DOHH2 (cell line): ENCODE measurements around the gene THEM4.

ENCODE experiments used
- H3F3A ChIP-seq: fragments of 200-600 bp; sonication (generic), shearing (Covaris generic); 2 replicates; pipeline ENCODE4 v1.6.0; 2016; ENCODE audit warnings: antibody characterized with exemption, mild to moderate bottlenecking; ENCODE audit not compliant: control insufficient read depth, insufficient read depth
- H3K27ac ChIP-seq: fragments of 200-600 bp; sonication (generic); 2 replicates; pipeline ENCODE4 v1.5.1; 2014; ENCODE audit warnings: low read depth, mild to moderate bottlenecking, low read length, moderate library complexity
- H3K27me3 ChIP-seq: fragments of 200-600 bp; sonication (generic); 2 replicates; pipeline ENCODE4 v1.6.1; 2014; ENCODE audit warnings: mild to moderate bottlenecking, low read length, mixed read lengths; ENCODE audit not compliant: control insufficient read depth
- H3K36me3 ChIP-seq: fragments of 200-600 bp; sonication (generic); 2 replicates; pipeline ENCODE4 v1.6.1; 2014; ENCODE audit warnings: mild to moderate bottlenecking, low read length, moderate library complexity, mixed read lengths; ENCODE audit not compliant: control insufficient read depth
- H3K4me1 ChIP-seq: fragments of 200-600 bp; sonication (generic); 2 replicates; pipeline ENCODE4 v1.6.1; 2014; ENCODE audit warnings: mild to moderate bottlenecking, low read length, mixed read lengths; ENCODE audit not compliant: control insufficient read depth
- H3K4me2 ChIP-seq: fragments of 200-600 bp; sonication (generic); 2 replicates; pipeline ENCODE4 v1.6.0; 2014; ENCODE audit warnings: mild to moderate bottlenecking, low read length, moderate library complexity
- H3K4me3 ChIP-seq: fragments of 200-600 bp; sonication (generic); 2 replicates; pipeline ENCODE4 v1.5.1; 2014; ENCODE audit warnings: mild to moderate bottlenecking, low read length, mixed read lengths
- H3K79me2 ChIP-seq: fragments of 200-600 bp; sonication (generic); 2 replicates; pipeline ENCODE4 v1.6.1; 2014; ENCODE audit warnings: mild to moderate bottlenecking, low read length, mixed read lengths; ENCODE audit not compliant: control insufficient read depth
- H3K9me2 ChIP-seq: fragments of 200-600 bp; sonication (generic); replicated peaks from 2 replicates; pipeline ENCODE4 v1.6.1; 2014; ENCODE audit warnings: mild to moderate bottlenecking, low read length, mixed read lengths; ENCODE audit not compliant: control insufficient read depth
- H3K9me3 ChIP-seq: fragments of 200-600 bp; sonication (generic); 2 replicates; pipeline ENCODE4 v1.6.1; 2014; ENCODE audit warnings: antibody characterized with exemption, low read length, mixed read lengths; ENCODE audit not compliant: control insufficient read depth, insufficient read depth
- H4K20me1 ChIP-seq: fragments of 200-600 bp; sonication (generic); 2 replicates; pipeline ENCODE4 v1.6.0; 2014; ENCODE audit warnings: low read depth, mild to moderate bottlenecking, antibody characterized with exemption, low read length, moderate library complexity; ENCODE audit not compliant: control insufficient read depth, insufficient read depth
- EZH2phosphoT487 ChIP-seq: fragments of 200-600 bp; sonication (generic); IDR thresholded peaks from 2 replicates; pipeline ENCODE4 v1.6.1; 2017; ENCODE audit warnings: borderline replicate concordance, mild to moderate bottlenecking, antibody characterized with exemption, low read length, moderate library complexity, mixed read lengths
- TF ChIP-seq, protein P1 (sequence below): fragments of 200-600 bp; sonication (generic); IDR thresholded peaks from one replicate; pipeline ENCODE4 v1.5.1; 2014; ENCODE audit warnings: antibody characterized with exemption, mild to moderate bottlenecking, low read depth, low read length; ENCODE audit not compliant: poor library complexity, severe bottlenecking

THEM4 gene

GRCh38 chr1:151846686-151847237 lies 62.5 kb downstream of the THEM4 start:
- H3K27me3 ChIP-seq: peaks cover 20% of the 10 kb centered on the region
- H3K4me2 ChIP-seq: no peak overlapping the region
- H3K36me3 ChIP-seq: no peaks in the 10 kb centered on the region
- H3K4me1 ChIP-seq: peaks cover 20% of the 10 kb centered on the region
- H3K79me2 ChIP-seq: no peaks in the 10 kb centered on the region
- no peaks in the 10 kb centered on the region for H3K9me3 ChIP-seq
- H3K9me2 ChIP-seq: no peaks in the 10 kb centered on the region
- no peaks in the 10 kb centered on the region for H4K20me1 ChIP-seq
- no peak overlapping the region for H3K4me3 ChIP-seq
- 0 out of 2 replicates have a peak, but pooled peaks cover 3% of the 10 kb centered on the region for H3F3A ChIP-seq
- no peak overlapping the region for H3K27ac ChIP-seq
- TF ChIP-seq, protein P1, sequence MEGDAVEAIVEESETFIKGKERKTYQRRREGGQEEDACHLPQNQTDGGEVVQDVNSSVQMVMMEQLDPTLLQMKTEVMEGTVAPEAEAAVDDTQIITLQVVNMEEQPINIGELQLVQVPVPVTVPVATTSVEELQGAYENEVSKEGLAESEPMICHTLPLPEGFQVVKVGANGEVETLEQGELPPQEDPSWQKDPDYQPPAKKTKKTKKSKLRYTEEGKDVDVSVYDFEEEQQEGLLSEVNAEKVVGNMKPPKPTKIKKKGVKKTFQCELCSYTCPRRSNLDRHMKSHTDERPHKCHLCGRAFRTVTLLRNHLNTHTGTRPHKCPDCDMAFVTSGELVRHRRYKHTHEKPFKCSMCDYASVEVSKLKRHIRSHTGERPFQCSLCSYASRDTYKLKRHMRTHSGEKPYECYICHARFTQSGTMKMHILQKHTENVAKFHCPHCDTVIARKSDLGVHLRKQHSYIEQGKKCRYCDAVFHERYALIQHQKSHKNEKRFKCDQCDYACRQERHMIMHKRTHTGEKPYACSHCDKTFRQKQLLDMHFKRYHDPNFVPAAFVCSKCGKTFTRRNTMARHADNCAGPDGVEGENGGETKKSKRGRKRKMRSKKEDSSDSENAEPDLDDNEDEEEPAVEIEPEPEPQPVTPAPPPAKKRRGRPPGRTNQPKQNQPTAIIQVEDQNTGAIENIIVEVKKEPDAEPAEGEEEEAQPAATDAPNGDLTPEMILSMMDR: no peak
- no peak for TF ChIP-seq EZH2phosphoT487

DNA sequence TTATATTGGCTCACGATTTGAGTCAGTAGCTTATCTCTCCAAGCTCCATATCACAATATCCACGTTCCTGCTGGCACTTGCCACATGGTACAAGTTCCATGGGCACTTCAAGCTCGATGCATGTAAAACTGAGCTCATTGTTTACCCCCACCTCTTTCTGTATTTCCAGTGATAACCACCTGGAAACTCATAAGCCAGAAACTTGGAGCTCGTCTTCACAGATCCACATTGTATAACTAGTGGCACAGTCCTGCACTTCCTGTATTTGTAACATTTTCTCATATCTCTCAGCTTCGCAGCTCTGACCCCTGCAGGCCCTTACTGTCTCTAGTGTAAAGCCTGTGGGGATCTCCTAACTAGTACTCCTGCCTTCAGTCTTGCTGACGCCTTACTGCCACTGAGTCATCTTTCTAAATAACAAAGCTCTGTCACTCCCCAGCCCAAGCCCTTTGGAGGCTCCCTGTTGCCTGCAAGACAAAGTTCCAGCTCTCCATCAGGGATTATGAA lies 63.2 kb downstream of the THEM4 start:
- Histone ChIP-seq H3K9me2 (no peaks in the 10 kb centered on the region), H3K27ac (no peak overlapping the region), H3K4me2 (no peak overlapping the region), H3K27me3 (peaks cover 25% of the 10 kb centered on the region), H3F3A (0 out of 2 replicates have a peak, but pooled peaks cover 6% of the 10 kb centered on the region), H3K79me2 (no peaks in the 10 kb centered on the region), H3K4me1 (peaks cover 20% of the 10 kb centered on the region), H4K20me1 (no peaks in the 10 kb centered on the region), H3K4me3 (no peak overlapping the region), H3K36me3 (no peaks in the 10 kb centered on the region), H3K9me3 (no peaks in the 10 kb centered on the region)
- TF ChIP-seq, protein P1: no peak
- TF ChIP-seq EZH2phosphoT487: no peak

GRCh38 chr1:151843398-151843797 lies 65.9 kb downstream of the THEM4 start:
- no peaks in the 10 kb centered on the region for H4K20me1 ChIP-seq
- peaks cover 31% of the 10 kb centered on the region for H3K4me1 ChIP-seq
- no peaks in the 10 kb centered on the region for H3K79me2 ChIP-seq
- H3K4me3 ChIP-seq: no peak overlapping the region
- no peaks in the 10 kb centered on the region for H3K9me3 ChIP-seq
- peaks cover 39% of the 10 kb centered on the region for H3K27me3 ChIP-seq
- H3F3A ChIP-seq: 0 out of 2 replicates have a peak, but pooled peaks cover 6% of the 10 kb centered on the region
- H3K36me3 ChIP-seq: no peaks in the 10 kb centered on the region
- H3K9me2 ChIP-seq: no peaks in the 10 kb centered on the region
- TF ChIP-seq, protein P1: no peak
- TF ChIP-seq EZH2phosphoT487: no peak
- no peak overlapping the region for H3K27ac ChIP-seq
- H3K4me2 ChIP-seq: peak overlapping the region; percentile 29
